HG02678 (cell line): ENCODE results near the gene TRAPPC5.

Source experiments
- ATAC-seq: cut with Tn5 transposase; IDR thresholded peaks from one replicate; pipeline ENCODE4 v1.9.1; 2021; ENCODE audit warnings: mild to moderate bottlenecking, moderate library complexity; ENCODE audit not compliant: unreplicated experiment

TRAPPC5 gene

GRCh38 chr19:7699003-7699402 is 18.4 kb downstream of the TRAPPC5 start:
- ATAC-seq = no peak

- ATAC-seq = no peak
Measured at GRCh38 chr19:7699417-7700401, 19.1 kb downstream of the TRAPPC5 start.

GRCh38 chr19:7701049-7701653 is 20.5 kb downstream of the TRAPPC5 start:
- ATAC-seq = no peak

GRCh38 chr19:7701654-7702457 is 21.2 kb downstream of the TRAPPC5 start, which contains the start of gene FCER2:
Gene FCER2 (minus strand): TSS chr19:7702131. CDS start chr19:7699760, 2,371 bp downstream.
- ATAC-seq = peak; percentile 55

GRCh38 chr19:7703332-7703731 is 22.7 kb downstream of the TRAPPC5 start:
- ATAC-seq = no peak

GRCh38 chr19:7704280-7705060 is 23.8 kb downstream of the TRAPPC5 start:
- no peak for ATAC-seq

GRCh38 chr19:7705387-7706187 is 25.0 kb downstream of the TRAPPC5 start:
- ATAC-seq = no peak

- ATAC-seq = no peak
Measured at GRCh38 chr19:7706188-7706954, 25.7 kb downstream of the TRAPPC5 start.

- no peak for ATAC-seq
Measured at GRCh38 chr19:7706955-7707456, 26.4 kb downstream of the TRAPPC5 start.

GRCh38 chr19:7709932-7710460 is 29.4 kb downstream of the TRAPPC5 start:
- no peak for ATAC-seq

GRCh38 chr19:7710616-7711015 is 30.0 kb downstream of the TRAPPC5 start:
- ATAC-seq = no peak

- no peak for ATAC-seq
Measured at GRCh38 chr19:7715671-7716070, 35.0 kb downstream of the TRAPPC5 start.

- ATAC-seq = no peak
Measured at GRCh38 chr19:7716762-7717161, 36.1 kb downstream of the TRAPPC5 start.

- no peak for ATAC-seq
Measured at GRCh38 chr19:7718668-7719067, 38.0 kb downstream of the TRAPPC5 start.

- no peak for ATAC-seq
Measured at GRCh38 chr19:7720351-7720750, 39.7 kb downstream of the TRAPPC5 start.

GRCh38 chr19:7722231-7722651 is 41.6 kb downstream of the TRAPPC5 start:
- peak; percentile 77 for ATAC-seq

GRCh38 chr19:7725791-7726190 is 45.2 kb downstream of the TRAPPC5 start:
- ATAC-seq = no peak

- no peak for ATAC-seq
Measured at GRCh38 chr19:7729211-7729610, 48.6 kb downstream of the TRAPPC5 start.
